ENCODE measurements around the gene CLPSL2.

Gene CLPSL2

GRCh38 chr6:35737413-35738211 is 38.8 kb upstream of the CLPSL2 start:
- H3K27me3 ChIP-seq (ENCODE audit: insufficient read depth, low read length, poor library complexity), result peaks cover 12% of the 10 kb centered on the region
- ATAC-seq (ENCODE audit: insufficient read depth, low read depth), result peak; percentile 78
- H3K4me3 ChIP-seq (ENCODE audit: low read depth in 1 of 2, low read length in 2 of 2), result no peak overlapping the region
- H3K4me2 ChIP-seq (ENCODE audit: insufficient read depth, low read length), result no peak overlapping the region
- DNase-seq, result no peak
- H2AFZ ChIP-seq (ENCODE audit: low read depth, low read length), result peak overlapping the region; percentile 26; the same call in 1 of the 2 replicates
- no peaks in the 10 kb centered on the region for H3K79me2 ChIP-seq (ENCODE audit: insufficient read depth, low read length)
- H3K9ac ChIP-seq (ENCODE audit: low read depth, low read length), result no peak overlapping the region
- 0 out of 2 replicates have a peak, but pooled peaks cover 6% of the 10 kb centered on the region for H4K20me1 ChIP-seq (ENCODE audit: insufficient read depth, low read length)
- H3K36me3 ChIP-seq (ENCODE audit: insufficient read depth, low read length), result no peaks in the 10 kb centered on the region
- TF ChIP-seq CTCF (IDR thresholded peaks at IDR 0.05; ENCODE audit: borderline replicate concordance, extremely low read depth, low read length, poor library complexity, severe bottlenecking), result peak; percentile 87
- no peak for TF ChIP-seq EZH2 (IDR thresholded peaks at IDR 0.05; ENCODE audit: borderline replicate concordance, low read depth, low read length, severe bottlenecking)
- no peak overlapping the region for H3K27ac ChIP-seq (ENCODE audit: low read length)
- H3K4me1 ChIP-seq (ENCODE audit: insufficient read depth, low read length), result peaks cover 7% of the 10 kb centered on the region
- no peaks in the 10 kb centered on the region for H3K9me3 ChIP-seq (ENCODE audit: insufficient read depth, low read length, severe bottlenecking)

- no peaks in the 10 kb centered on the region for H3K36me3 ChIP-seq (ENCODE audit: insufficient read depth, low read length)
- peaks cover 9% of the 10 kb centered on the region for H3K27me3 ChIP-seq (ENCODE audit: insufficient read depth, low read length, poor library complexity)
- H3K9ac ChIP-seq (ENCODE audit: low read depth, low read length), result no peak overlapping the region
- H4K20me1 ChIP-seq (ENCODE audit: insufficient read depth, low read length), result 0 out of 2 replicates have a peak, but pooled peaks cover 6% of the 10 kb centered on the region
- DNase-seq, result no peak
- no peaks in the 10 kb centered on the region for H3K79me2 ChIP-seq (ENCODE audit: insufficient read depth, low read length)
- TF ChIP-seq CTCF (IDR thresholded peaks at IDR 0.05; ENCODE audit: borderline replicate concordance, extremely low read depth, low read length, poor library complexity, severe bottlenecking) (no peak), EZH2 (IDR thresholded peaks at IDR 0.05; ENCODE audit: borderline replicate concordance, low read depth, low read length, severe bottlenecking) (no peak)
- no peak overlapping the region for H3K4me3 ChIP-seq (ENCODE audit: low read depth in 1 of 2, low read length in 2 of 2)
- ATAC-seq (ENCODE audit: insufficient read depth, low read depth), result no peak
- no peaks in the 10 kb centered on the region for H3K9me3 ChIP-seq (ENCODE audit: insufficient read depth, low read length, severe bottlenecking)
- H3K4me2 ChIP-seq (ENCODE audit: insufficient read depth, low read length), result no peak overlapping the region
- no peaks in the 10 kb centered on the region for H3K4me1 ChIP-seq (ENCODE audit: insufficient read depth, low read length)
- no peak overlapping the region for H3K27ac ChIP-seq (ENCODE audit: low read length)
- no peak overlapping the region for H2AFZ ChIP-seq (ENCODE audit: low read depth, low read length)
Observed at GRCh38 chr6:35739645-35740524, 36.5 kb upstream of the CLPSL2 start.

- Histone ChIP-seq H3K4me2 (ENCODE audit: insufficient read depth, low read length) (no peak overlapping the region), H3K79me2 (ENCODE audit: insufficient read depth, low read length) (no peaks in the 10 kb centered on the region), H3K4me1 (ENCODE audit: insufficient read depth, low read length) (no peaks in the 10 kb centered on the region), H3K27ac (ENCODE audit: low read length) (no peak overlapping the region), H2AFZ (ENCODE audit: low read depth, low read length) (no peak overlapping the region), H3K9ac (ENCODE audit: low read depth, low read length) (no peak overlapping the region), H3K9me3 (ENCODE audit: insufficient read depth, low read length, severe bottlenecking) (no peaks in the 10 kb centered on the region), H3K36me3 (ENCODE audit: insufficient read depth, low read length) (no peaks in the 10 kb centered on the region), H4K20me1 (ENCODE audit: insufficient read depth, low read length) (0 out of 2 replicates have a peak, but pooled peaks cover 4% of the 10 kb centered on the region), H3K4me3 (ENCODE audit: low read depth in 1 of 2, low read length in 2 of 2) (no peak overlapping the region), H3K27me3 (ENCODE audit: insufficient read depth, low read length, poor library complexity) (peaks cover 13% of the 10 kb centered on the region)
- TF ChIP-seq CTCF (IDR thresholded peaks at IDR 0.05; ENCODE audit: borderline replicate concordance, extremely low read depth, low read length, poor library complexity, severe bottlenecking), result no peak
- no peak for TF ChIP-seq EZH2 (IDR thresholded peaks at IDR 0.05; ENCODE audit: borderline replicate concordance, low read depth, low read length, severe bottlenecking)
- no peak for ATAC-seq (ENCODE audit: insufficient read depth, low read depth)
- no peak for DNase-seq
Observed at GRCh38 chr6:35742842-35743241, 33.6 kb upstream of the CLPSL2 start.

Measured in DND-41 (cell line).